K562 (cell line): ENCODE results near the gene DNAH8. TPM values are rescaled to one million over a fixed set of nuclear protein-coding genes. Genes with fewer than 3 reads are reported as not detected.

ENCODE experiments used
- ATAC-seq: fragments of 200-7000 bp; cut with Tn5 transposase; 3 replicates; pipeline ENCODE4 v1.9.1; 2020; ENCODE audit warnings: moderate library complexity
- BruUV-seq: library from RNA; stranded (reverse); fragments of 400-500 nt; replicated peaks from 2 replicates; lab custom pipeline; 2021; lab: Mats Ljungman, UMichigan
- CTCF ChIA-PET: fragments of 300-600 bp; formaldehyde crosslinking; extraction: SDS; loops from one replicate; lab custom pipeline; 2021; ENCODE audit warnings: low intra/inter-chr PET ratio; lab: Yijun Ruan, JAX
- POLR2A ChIA-PET: fragments of 300-600, 350-650 bp; sonication (Branson Sonifier 250); formaldehyde crosslinking; extraction: SDS; loops from one replicate; lab custom pipeline; 2021; ENCODE audit warnings: antibody characterized with exemption, inconsistent platforms; lab: Yijun Ruan, JAX
- DNase-seq, 4 experiments: peaks; one replicate each; pipeline versions ENCODE4 v3.0.0 to v3.0.0-alpha.2; 2011 to 2018; ENCODE audit warnings: low spot score in 3 of 4, mixed read lengths in 3 of 4; ENCODE audit errors: extremely low read depth in 1 of 4
- FAIRE-seq: peaks from 2 replicates; lab custom pipeline; 2011; peaks lifted over from hg19 to GRCh38; lab: Jason Lieb, UNC
- H2AFZ ChIP-seq: 2 replicates; pipeline ENCODE4 v1.6.0; 2011; ENCODE audit warnings: low read depth, low read length, control low read depth, inconsistent platforms
- H3K27ac ChIP-seq: fragments of 200-600 bp; 3 replicates; pipeline ENCODE4 v1.8.0; 2011; ENCODE audit warnings: low read depth, mild to moderate bottlenecking, control low read depth, inconsistent platforms, low read length, moderate library complexity, mixed read lengths; ENCODE audit errors: extremely low read depth
- H3K27me3 ChIP-seq, 2 experiments: fragments of 300-600 bp in 1 of 2; 2 replicates in 1 of 2; 3 replicates in 1 of 2; pipeline versions ENCODE4 v1.6.0 to v1.8.0; 2011; ENCODE audit warnings: inconsistent platforms in 2 of 2, low read length in 2 of 2, mild to moderate bottlenecking in 1 of 2, mixed read lengths in 1 of 2, moderate library complexity in 1 of 2; ENCODE audit not compliant: control insufficient read depth in 2 of 2, insufficient read depth in 2 of 2
- H3K36me3 ChIP-seq: fragments of 300-600 bp; 3 replicates; pipeline ENCODE4 v1.8.0; 2011; ENCODE audit warnings: mild to moderate bottlenecking, low read length, inconsistent platforms; ENCODE audit not compliant: control insufficient read depth, insufficient read depth
- H3K4me1 ChIP-seq, 2 experiments: fragments of 200-600 bp in 1 of 2; replicated peaks in 1 of 2; 2 replicates in 1 of 2; 3 replicates in 1 of 2; pipeline versions ENCODE4 v1.5.1 to v1.8.0; 2011; ENCODE audit warnings: inconsistent platforms in 2 of 2, low read length in 2 of 2, mild to moderate bottlenecking in 1 of 2, mixed read lengths in 1 of 2, moderate library complexity in 1 of 2; ENCODE audit not compliant: control insufficient read depth in 2 of 2, insufficient read depth in 2 of 2
- H3K4me2 ChIP-seq: 2 replicates; pipeline ENCODE4 v1.6.1; 2011; ENCODE audit warnings: low read length, control low read depth, inconsistent platforms, mixed read lengths; ENCODE audit not compliant: insufficient read depth
- H3K4me3 ChIP-seq: fragments of 200-600 bp; sonication (generic), shearing (Covaris generic); 2 replicates; pipeline ENCODE4 v1.5.1; 2016; ENCODE audit warnings: control low read depth, inconsistent platforms
- H3K79me2 ChIP-seq: fragments of 200-600 bp; 3 replicates; pipeline ENCODE4 v1.8.0; 2011; ENCODE audit warnings: low read length, inconsistent platforms; ENCODE audit not compliant: control insufficient read depth, insufficient read depth
- H3K9ac ChIP-seq, 2 experiments: 2 replicates each; pipeline versions ENCODE4 v1.6.0 to v1.6.1; 2011; ENCODE audit warnings: low read depth in 2 of 2, low read length in 2 of 2, control low read depth in 1 of 2, inconsistent platforms in 1 of 2, mild to moderate bottlenecking in 1 of 2, mixed read lengths in 1 of 2; ENCODE audit not compliant: insufficient read depth in 1 of 2
- H3K9me1 ChIP-seq: one replicate; pipeline ENCODE4 v1.6.0; 2011; ENCODE audit warnings: inconsistent platforms, mild to moderate bottlenecking, low read length, moderate library complexity; ENCODE audit not compliant: control insufficient read depth, insufficient read depth
- H3K9me3 ChIP-seq: replicated peaks from 2 replicates; pipeline ENCODE4 v1.5.1; 2011; ENCODE audit warnings: low read depth, low read length, inconsistent platforms; ENCODE audit not compliant: control insufficient read depth, insufficient read depth
- H4K20me1 ChIP-seq: replicated peaks from 2 replicates; pipeline ENCODE4 v1.6.1; 2011; ENCODE audit warnings: low read length, inconsistent platforms, mixed read lengths; ENCODE audit not compliant: control insufficient read depth, insufficient read depth
- ARID1B ChIP-seq: fragments of 450-650 bp; IDR thresholded peaks from 2 replicates; pipeline ENCODE4 v1.6.1; 2016; ENCODE audit warnings: antibody characterized with exemption, mild to moderate bottlenecking, inconsistent platforms
- ARID3A ChIP-seq: IDR thresholded peaks from 2 replicates; pipeline ENCODE4 v1.6.1; 2012; ENCODE audit warnings: low read depth, low read length, improper control_type of control experiment, borderline replicate concordance
- ATF2 ChIP-seq: sonication (generic); formaldehyde crosslinking; IDR thresholded peaks from 2 replicates; pipeline ENCODE4 v1.8.1; 2022; ENCODE audit warnings: missing genetic modification reagents
- CBFA2T2 ChIP-seq: fragments of 450-650 bp; conservative IDR thresholded peaks from 2 replicates; pipeline ENCODE4 v1.6.1; 2017; ENCODE audit warnings: mild to moderate bottlenecking
- CHD2 ChIP-seq: IDR thresholded peaks from 2 replicates; pipeline ENCODE4 v1.6.1; 2011; ENCODE audit warnings: low read depth, low read length
- DLX4 ChIP-seq: fragments of 250-450 bp; sonication (Bioruptor Pico); IDR thresholded peaks from 2 replicates; pipeline ENCODE4 v1.6.1; 2021; ENCODE audit warnings: mild to moderate bottlenecking
- DMBX1 ChIP-seq: fragments of 250-450 bp; sonication (Bioruptor Pico); IDR thresholded peaks from 2 replicates; pipeline ENCODE4 v1.8.0; 2022; ENCODE audit warnings: inconsistent platforms, mild to moderate bottlenecking, moderate library complexity, borderline replicate concordance
- HDAC3 ChIP-seq: fragments of 450-650 bp; IDR thresholded peaks from 2 replicates; pipeline ENCODE4 v1.6.1; 2018; ENCODE audit warnings: borderline replicate concordance, mild to moderate bottlenecking, moderate library complexity; ENCODE audit not compliant: partially characterized antibody
- JUN ChIP-seq, 2 experiments: sonication (generic) in 1 of 2; formaldehyde crosslinking in 1 of 2; IDR thresholded peaks; 2 replicates each; pipeline versions ENCODE4 v1.6.1 to v1.8.0; 2012 to 2022; ENCODE audit warnings: borderline replicate concordance in 2 of 2, mild to moderate bottlenecking in 2 of 2, improper control_type of control experiment in 1 of 2, low read depth in 1 of 2, low read length in 1 of 2, missing genetic modification reagents in 1 of 2
- LARP7 ChIP-seq: fragments of 450-650 bp; IDR thresholded peaks from 2 replicates; pipeline ENCODE4 v1.6.1; 2016
- MEIS2 ChIP-seq: fragments of 450-650 bp; IDR thresholded peaks from 2 replicates; pipeline ENCODE4 v1.6.1; 2014; ENCODE audit warnings: mild to moderate bottlenecking; ENCODE audit not compliant: partially characterized antibody
- MTA2 ChIP-seq: fragments of 450-650 bp; IDR thresholded peaks from 2 replicates; pipeline ENCODE4 v1.6.1; 2016; ENCODE audit warnings: low read depth
- NELFE ChIP-seq: IDR thresholded peaks from 2 replicates; pipeline ENCODE4 v1.6.1; 2011; ENCODE audit warnings: mild to moderate bottlenecking; ENCODE audit not compliant: insufficient read depth, insufficient read length
- PPARD ChIP-seq: fragments of 250-450 bp; sonication (Bioruptor Pico); IDR thresholded peaks from 2 replicates; pipeline ENCODE4 v1.8.0; 2022; ENCODE audit warnings: inconsistent platforms, mild to moderate bottlenecking, moderate library complexity
- TAF15 ChIP-seq: fragments of 200-400 bp; formaldehyde crosslinking; IDR thresholded peaks from 2 replicates; pipeline ENCODE4 v1.6.1; 2017; ENCODE audit warnings: mild to moderate bottlenecking, low read depth, low read length, moderate library complexity
- TEAD4 ChIP-seq, 2 experiments: sonication (generic) in 1 of 2; formaldehyde crosslinking in 1 of 2; IDR thresholded peaks; 2 replicates each; pipeline versions ENCODE4 v1.6.1 to v1.8.0; 2012 to 2022; ENCODE audit warnings: borderline replicate concordance in 1 of 2, inconsistent platforms in 1 of 2, low read length in 1 of 2, mild to moderate bottlenecking in 1 of 2, missing genetic modification reagents in 1 of 2
- USF1 ChIP-seq: sonication (generic); formaldehyde crosslinking; IDR thresholded peaks from 2 replicates; pipeline ENCODE4 v1.9.0; 2022; ENCODE audit warnings: mild to moderate bottlenecking, missing genetic modification reagents
- ZNF12 ChIP-seq: sonication (generic); formaldehyde crosslinking; IDR thresholded peaks from 2 replicates; pipeline ENCODE4 v1.4.0; 2020; ENCODE audit warnings: mild to moderate bottlenecking, missing genetic modification reagents
- ZNF140 ChIP-seq: fragments of 250-450 bp; sonication (Bioruptor Pico); IDR thresholded peaks from 2 replicates; pipeline ENCODE4 v1.8.0; 2021; ENCODE audit warnings: moderate library complexity, mild to moderate bottlenecking, inconsistent platforms
- ZNF146 ChIP-seq: IDR thresholded peaks from one replicate; pipeline ENCODE4 v1.6.1; 2018; ENCODE audit warnings: missing compliant biosample characterization; ENCODE audit not compliant: unreplicated experiment
- WGBS: fragments of 100-300 bp; shearing (Covaris generic); methylation state at CpG from one replicate; pipeline ENCODE4 v1.1.6; 2016; ENCODE audit warnings: low coverage, mixed read lengths; ENCODE audit not compliant: insufficient coverage; ENCODE audit errors: missing lambda C conversion rate; 5-methylcytosine and 5-hydroxymethylcytosine counted together
- in situ Hi-C: fragments of 300-500 bp; cut with MboI; formaldehyde crosslinking; loops from 4 replicates; pipeline ENCODE4 v1.15.0; 2018; ENCODE audit warnings: inconsistent platforms, mixed read lengths
- intact Hi-C: fragments of 100-400 bp; cut with micrococcal nuclease; formaldehyde crosslinking; loops from 2 replicates; pipeline ENCODE4 v1.14.2; 2022
- polyA plus RNA-seq, 8 experiments: library from polyadenylated mRNA; depleted of rRNA in 4 of 8; stranded (reverse) in 5 of 8; unstranded in 3 of 8; fragments of >200 nt; fragmentation: Nextera tagmentation in 2 of 8; fragmentation: Illumina TruSeq in 1 of 8; extraction: Ambion mirVana in 2 of 8; extraction: Trizol in 1 of 8; gene quantifications; 2 replicates each; pipeline versions ENCODE4 v1.2.1 to v1.2.3, GENCODE V29; 2011 to 2014; ENCODE audit warnings: inconsistent platforms in 1 of 8, missing spikeins in 1 of 8
- total RNA-seq, 7 experiments: library from RNA; depleted of rRNA in 6 of 7; stranded (reverse); fragments of >200 nt in 6 of 7; fragmentation: Illumina TruSeq in 2 of 7; extraction: Trizol in 2 of 7; gene quantifications; 2 replicates each; pipeline versions ENCODE4 v1.2.1 to v1.2.3, GENCODE V29; 2011 to 2021; ENCODE audit warnings: low replicate concordance in 1 of 7

DNAH8 gene
- total and polyA plus RNA-seq, 9 of the 15 experiments (the other 6 are each of a cell fraction or from before 2014, with no cell fraction given) = 1.2 to 4.2 (median 2.9) TPM

- Histone ChIP-seq H3K4me2 (peak overlapping the region; percentile 57), H3K9me1 (no peaks in the 10 kb centered on the region), H3K4me1 (peaks cover 10 to 28% of the 10 kb centered on the region in 2 experiments; a peak in 4 of 5 replicates), H3K27ac (peak overlapping the region; percentile 43; the same call in 2 of the 3 replicates), H3K79me2 (no peaks in the 10 kb centered on the region), H3K4me3 (no peak overlapping the region), H3K9ac (no peak overlapping the region), H2AFZ (no peak overlapping the region), H3K9me3 (no peaks in the 10 kb centered on the region), H4K20me1 (no peaks in the 10 kb centered on the region), H3K27me3 (no peaks in the 10 kb centered on the region), H3K36me3 (no peaks in the 10 kb centered on the region)
- FAIRE-seq (no peak), ATAC-seq (peak; percentile 79), DNase-seq (peak in 2 of 4 experiments; percentile 45 to 54)
- in situ Hi-C loops = no loop called here
- no TSS peak for BruUV-seq
- 0% methylated on average over 2 of the region's 2 CpGs for WGBS
- intact Hi-C loops = no loop called here
- POLR2A ChIA-PET = no interaction called here
- CTCF ChIA-PET = no interaction called here
- TF ChIP-seq DMBX1 (CRISPR knock-in tag) = no peak
- TF ChIP-seq ZNF140 (CRISPR knock-in tag) = no peak
- no peak for TF ChIP-seq USF1 (CRISPR knock-in tag)
- no peak for TF ChIP-seq NELFE
- no peak for TF ChIP-seq CHD2
- TF ChIP-seq ARID1B = peak; percentile 91
- TF ChIP-seq TEAD4 (IDR thresholded peaks at IDR 0.05; ENCODE audit: low read length) = peak; percentile 63; the same call in 1 of the 2 replicates
- no peak for TF ChIP-seq TEAD4 (CRISPR knock-in tag; IDR thresholded peaks at IDR 0.05; ENCODE audit: borderline replicate concordance)
- no peak for TF ChIP-seq ZNF12 (CRISPR knock-in tag)
- TF ChIP-seq HDAC3 = no peak
- no peak for TF ChIP-seq PPARD (CRISPR knock-in tag)
- TF ChIP-seq ATF2 (CRISPR knock-in tag) = no peak
- no peak for TF ChIP-seq JUN (IDR thresholded peaks at IDR 0.05; ENCODE audit: borderline replicate concordance, low read depth, low read length)
- TF ChIP-seq JUN (CRISPR knock-in tag; IDR thresholded peaks at IDR 0.05; ENCODE audit: borderline replicate concordance) = no peak
- no peak for TF ChIP-seq LARP7
- TF ChIP-seq MTA2 = peak; percentile 68
- peak; percentile 72; the same call in 1 of the 2 replicates for TF ChIP-seq ARID3A
- no peak for TF ChIP-seq ZNF146
- TF ChIP-seq MEIS2 = no peak
- no peak for TF ChIP-seq TAF15
- peak; percentile 62 for TF ChIP-seq CBFA2T2
- no peak for TF ChIP-seq DLX4
Observed at GRCh38 chr6:38782616-38783015, 67.5 kb downstream of the DNAH8 start.
